ENCODE data around the gene ITGA1. TPM values are rescaled to one million over a fixed set of nuclear protein-coding genes. Genes with fewer than 3 reads are reported as not detected.

The ITGA1 gene
- total RNA-seq, 1 experiment from 2014 or later: 1.6 TPM

GRCh38 chr5:52884453-52884852 lies 96.7 kb downstream of the ITGA1 start:
- in situ Hi-C loops (cut with HindIII; ENCODE audit: low pct_unique_long_range_greater_than_20kb, low sequenced_read_pairs): no loop called here
- no peak for TF ChIP-seq CTCF (IDR thresholded peaks at IDR 0.05)
- no peak for TF ChIP-seq REST (IDR thresholded peaks at IDR 0.05; ENCODE audit: insufficient read depth in 1 of 2, low read depth in 2 of 2, low read length in 1 of 2)
- TF ChIP-seq TCF7L2 (IDR thresholded peaks at IDR 0.05; ENCODE audit: low read depth, low read length): no peak
- no peak for TF ChIP-seq POLR2AphosphoS5 (IDR thresholded peaks at IDR 0.05; ENCODE audit: low read depth, low read length)
- no peak for TF ChIP-seq SIN3A (IDR thresholded peaks at IDR 0.05; ENCODE audit: borderline replicate concordance, insufficient read depth, low read depth, low read length)
- no peak for DNase-seq (ENCODE audit: low read depth, low spot score)
- BruUV-seq (replicated peaks): no TSS peak
- no peak overlapping the region for H3K27ac ChIP-seq (ENCODE audit: low read length)
- H3K4me3 ChIP-seq (ENCODE audit: low read depth in 2 of 2, low read length in 2 of 2): no peak overlapping the region
- no peak for ATAC-seq
- H3K27me3 ChIP-seq (ENCODE audit: control insufficient read depth, insufficient read depth, low read length): peaks cover 6% of the 10 kb centered on the region; the same call in 1 of the 2 replicates
- intact Hi-C loops (cut with micrococcal nuclease; ENCODE audit: unreplicated experiment): no loop called here
- H3K9me3 ChIP-seq (ENCODE audit: control insufficient read depth, insufficient read depth, low read depth, low read length): no peaks in the 10 kb centered on the region
- H3K4me1 ChIP-seq (ENCODE audit: control insufficient read depth, insufficient read depth, low read length): no peaks in the 10 kb centered on the region
- ChIA-PET CTCF (no interaction called here), POLR2A (no interaction called here)
- H3K36me3 ChIP-seq (ENCODE audit: control insufficient read depth, insufficient read depth, low read length): no peaks in the 10 kb centered on the region

GRCh38 chr5:52885614-52886013 lies 97.9 kb downstream of the ITGA1 start:
- TF ChIP-seq POLR2AphosphoS5 (IDR thresholded peaks at IDR 0.05; ENCODE audit: low read depth, low read length): no peak
- no peak for TF ChIP-seq REST (IDR thresholded peaks at IDR 0.05; ENCODE audit: insufficient read depth in 1 of 2, low read depth in 2 of 2, low read length in 1 of 2)
- TF ChIP-seq TCF7L2 (IDR thresholded peaks at IDR 0.05; ENCODE audit: low read depth, low read length): no peak
- TF ChIP-seq SIN3A (IDR thresholded peaks at IDR 0.05; ENCODE audit: borderline replicate concordance, insufficient read depth, low read depth, low read length): no peak
- TF ChIP-seq CTCF (IDR thresholded peaks at IDR 0.05): no peak
- in situ Hi-C loops (cut with HindIII; ENCODE audit: low pct_unique_long_range_greater_than_20kb, low sequenced_read_pairs) (no loop called here), intact Hi-C loops (cut with micrococcal nuclease; ENCODE audit: unreplicated experiment) (no loop called here)
- H3K27me3 ChIP-seq (ENCODE audit: control insufficient read depth, insufficient read depth, low read length): peaks cover 4% of the 10 kb centered on the region; the same call in 1 of the 2 replicates
- H3K9me3 ChIP-seq (ENCODE audit: control insufficient read depth, insufficient read depth, low read depth, low read length): no peaks in the 10 kb centered on the region
- H3K4me3 ChIP-seq (ENCODE audit: low read depth in 2 of 2, low read length in 2 of 2): no peak overlapping the region
- no peaks in the 10 kb centered on the region for H3K4me1 ChIP-seq (ENCODE audit: control insufficient read depth, insufficient read depth, low read length)
- CTCF ChIA-PET: no interaction called here
- POLR2A ChIA-PET: no interaction called here
- no peak overlapping the region for H3K27ac ChIP-seq (ENCODE audit: low read length)
- no peak for DNase-seq (ENCODE audit: low read depth, low spot score)
- BruUV-seq (replicated peaks): no TSS peak
- no peak for ATAC-seq
- no peaks in the 10 kb centered on the region for H3K36me3 ChIP-seq (ENCODE audit: control insufficient read depth, insufficient read depth, low read length)

Measured in Panc1 (cell line).